Measurements from ENCODE around the gene CFAP251.

- TF ChIP-seq CTCF (conservative IDR thresholded peaks at IDR 0.05; ENCODE audit: low read length), result no peak
- TF ChIP-seq EZH2phosphoT487 (IDR thresholded peaks at IDR 0.05; ENCODE audit: borderline replicate concordance, low read depth, low read length), result no peak
Measured at GRCh38 chr12:122014781-122015180, 96.4 kb downstream of the CFAP251 start.
